GM10847 (cell line): ENCODE measurements around the gene PDE7B.

Experiments used
- POLR2A ChIP-seq: IDR thresholded peaks from 2 replicates; pipeline ENCODE4 v1.6.1; 2011; ENCODE audit not compliant: insufficient read length; ENCODE audit errors: extremely low read depth

Gene PDE7B

DNA sequence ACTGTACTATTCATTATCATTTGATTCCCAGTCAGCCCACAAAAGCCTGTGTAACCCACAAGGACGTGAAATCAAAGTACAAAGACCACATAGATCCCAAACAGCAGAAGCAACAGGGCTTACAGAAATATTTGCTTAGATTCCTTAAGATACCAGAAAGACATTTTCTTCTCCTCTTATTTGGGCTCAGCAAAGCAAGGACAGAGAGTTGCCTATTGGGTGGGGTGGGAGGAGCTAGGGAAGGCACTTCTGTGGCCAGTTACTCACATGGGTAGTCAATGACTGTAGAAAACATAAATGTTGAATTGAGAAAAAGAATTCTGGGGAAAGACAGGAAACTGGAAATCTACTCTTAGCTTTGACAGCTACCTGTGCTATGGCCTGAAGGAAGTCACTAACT is 19.8 kb downstream of the PDE7B start:
- TF ChIP-seq POLR2A, result no peak

DNA sequence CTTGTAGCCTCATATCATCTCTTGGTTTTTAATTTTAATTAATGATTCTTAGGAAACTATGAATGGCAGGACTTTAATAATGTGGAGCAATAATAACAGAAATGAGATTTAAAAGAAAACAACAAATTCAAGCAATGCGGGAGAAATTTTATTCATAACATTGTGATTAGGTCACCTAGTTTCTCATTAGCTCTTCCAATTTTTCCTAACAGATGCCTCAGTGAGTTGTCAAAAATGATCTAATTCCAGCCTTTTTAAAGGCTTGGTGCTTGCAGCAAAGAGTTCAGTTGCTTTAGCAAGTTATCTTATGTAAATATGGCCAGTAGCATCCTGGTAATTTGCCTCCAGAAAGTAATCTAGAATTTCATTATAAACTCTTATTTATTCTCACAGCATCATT is 20.4 kb downstream of the PDE7B start:
- no peak for TF ChIP-seq POLR2A

DNA sequence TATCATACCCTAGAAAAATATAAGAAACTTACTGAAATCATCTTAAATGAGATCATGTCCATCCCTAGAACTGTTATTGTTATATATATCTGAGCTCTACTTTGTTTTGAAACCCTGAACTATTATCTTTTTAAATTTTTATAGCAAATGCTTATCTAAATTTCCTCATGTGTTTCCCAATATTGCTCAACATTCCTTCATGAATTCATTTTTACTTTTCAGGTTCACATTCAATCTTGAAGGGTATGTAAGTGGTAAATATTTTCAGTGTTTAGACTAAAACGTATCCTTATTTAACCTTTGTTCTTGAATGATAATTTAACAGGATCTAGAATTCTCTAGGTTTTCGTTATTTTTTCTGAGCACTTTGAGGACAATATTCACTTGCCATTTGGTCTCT is 23.9 kb downstream of the PDE7B start:
- TF ChIP-seq POLR2A, result no peak

DNA sequence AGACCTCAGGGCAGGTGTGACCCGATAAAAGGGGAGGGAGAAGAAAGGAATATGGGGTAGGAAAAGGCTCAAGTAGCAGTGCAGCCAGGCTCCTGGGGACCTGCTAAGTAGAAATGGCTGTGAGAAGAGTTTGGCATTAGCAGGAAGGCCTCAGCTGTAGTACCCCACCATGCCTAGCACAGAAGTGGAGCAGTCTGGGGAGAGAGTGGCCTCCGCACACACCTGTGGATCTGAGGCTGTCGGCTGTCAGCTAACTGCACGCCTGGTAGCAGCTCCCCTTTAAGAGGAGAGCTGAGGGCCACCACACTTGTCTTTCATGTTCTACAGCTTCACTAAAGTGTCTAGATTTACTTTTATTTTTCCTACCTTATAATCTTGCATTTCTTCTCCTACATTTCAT is 24.6 kb downstream of the PDE7B start:
- TF ChIP-seq POLR2A, result no peak

DNA sequence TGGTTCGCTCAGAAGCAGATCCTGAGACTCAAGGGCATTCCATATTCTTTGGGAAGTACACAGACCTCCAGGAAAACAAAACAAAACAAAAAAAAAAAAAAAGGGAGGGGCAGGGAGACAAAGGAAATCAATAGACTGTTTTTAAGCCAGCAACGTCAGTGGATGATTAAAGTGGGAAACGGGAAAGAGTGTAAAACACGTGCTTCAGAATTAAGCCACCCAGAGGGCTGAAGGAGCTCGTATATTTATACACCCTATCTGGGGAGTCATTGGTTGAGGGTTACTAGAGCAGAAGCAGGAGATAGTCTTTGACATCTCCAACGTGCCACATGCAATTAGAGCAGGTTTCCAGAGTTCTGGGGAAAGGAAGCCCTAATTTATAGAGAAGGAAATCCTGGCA is 26.2 kb downstream of the PDE7B start:
- no peak for TF ChIP-seq POLR2A

DNA sequence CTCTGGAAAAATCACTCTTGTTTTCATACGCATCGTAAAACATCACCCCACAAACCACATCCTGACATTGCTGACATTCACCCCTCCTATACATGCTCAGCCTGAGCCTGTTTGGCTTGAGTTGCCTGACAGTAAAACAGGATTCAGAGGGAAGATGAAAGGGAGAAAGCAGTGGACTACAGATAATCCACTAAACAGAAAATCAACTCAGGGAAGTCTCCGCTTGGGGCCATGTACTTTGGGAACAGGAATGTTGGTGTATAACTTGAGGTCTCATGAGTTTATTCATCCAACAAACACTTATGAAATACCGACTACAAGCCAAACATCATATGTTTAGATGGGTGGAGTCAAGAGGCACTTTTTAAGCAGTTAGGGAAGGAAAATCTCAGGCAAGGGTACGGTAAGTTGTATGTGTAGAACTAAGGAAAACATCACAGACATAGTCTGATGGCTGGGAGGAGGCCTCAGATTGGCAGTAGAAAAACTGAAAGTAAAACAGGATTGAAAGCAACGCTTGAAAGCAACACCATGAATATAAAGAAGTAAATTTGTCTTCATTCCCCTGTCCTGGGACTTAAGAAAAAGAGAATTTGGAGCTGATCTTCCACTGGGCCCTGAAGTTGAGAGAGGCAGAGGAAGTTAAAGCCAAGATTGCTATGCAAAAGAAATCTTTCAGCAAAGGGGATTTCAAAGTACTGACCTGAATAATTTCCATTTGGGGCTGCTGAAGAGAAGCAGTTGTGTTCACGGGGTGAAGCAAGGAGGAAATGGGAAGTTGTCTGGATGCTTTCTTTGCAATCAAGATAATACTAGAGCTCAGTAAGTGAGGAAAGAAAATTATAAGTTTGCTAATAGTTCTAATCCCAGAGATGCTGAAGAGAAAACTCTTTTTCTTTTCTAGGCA is 28.8 kb downstream of the PDE7B start:
- no peak for TF ChIP-seq POLR2A

DNA sequence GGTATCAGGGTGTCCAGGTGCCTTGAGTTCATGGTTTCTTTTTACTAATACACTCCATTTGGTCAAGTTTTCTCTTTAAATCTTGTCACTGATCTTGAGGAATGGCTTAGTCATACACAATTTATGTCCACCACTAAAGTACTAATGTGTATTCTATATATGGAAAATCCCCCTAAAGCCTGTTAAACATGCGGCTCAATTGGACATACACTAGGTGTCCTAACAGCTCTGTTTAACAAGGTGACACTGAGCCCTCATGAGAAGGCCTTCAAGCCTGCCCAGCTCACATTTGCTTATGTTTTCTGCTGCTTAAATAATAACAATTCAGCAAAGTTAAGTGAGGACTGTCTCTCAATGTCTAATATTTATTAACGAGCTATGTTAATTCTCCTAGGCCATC is 31.5 kb downstream of the PDE7B start:
- TF ChIP-seq POLR2A, result no peak

DNA sequence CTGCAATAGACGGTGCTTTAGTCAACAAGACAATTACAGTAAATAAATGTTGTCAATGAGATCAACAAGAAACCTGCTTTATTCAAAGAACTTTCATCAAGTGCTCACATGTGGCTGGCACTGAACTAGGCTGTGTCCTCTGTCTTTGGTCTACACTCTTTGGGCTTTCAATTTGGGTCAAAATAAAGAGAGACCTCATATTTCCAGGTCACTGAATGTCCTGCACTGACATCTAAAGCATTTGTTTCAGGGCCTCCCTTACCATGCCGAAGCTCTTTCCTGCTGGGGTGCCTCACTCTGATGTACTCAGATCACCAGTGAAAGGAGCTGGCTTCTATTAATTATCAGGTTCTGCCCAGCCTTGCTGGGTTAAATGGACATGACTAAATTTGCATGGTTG is 32.0 kb downstream of the PDE7B start:
- TF ChIP-seq POLR2A, result no peak

DNA sequence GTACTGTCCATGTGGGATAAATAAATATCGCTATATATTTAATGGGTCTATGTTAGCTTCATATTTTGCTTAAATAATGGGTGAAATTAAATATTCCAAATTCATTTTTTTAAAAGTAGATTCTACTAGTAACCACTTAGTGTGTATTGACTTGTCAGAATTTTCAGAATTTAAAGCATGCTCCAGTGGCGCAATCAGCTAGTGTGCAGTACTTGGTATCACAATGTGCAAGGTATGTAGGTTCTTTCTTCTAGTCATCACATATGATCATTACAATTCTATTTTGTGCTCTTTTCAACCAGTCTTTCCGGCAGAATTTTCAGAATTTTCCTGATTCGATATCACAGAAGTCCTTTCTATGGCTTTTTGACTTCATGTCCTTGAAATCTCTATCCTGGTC is 32.6 kb downstream of the PDE7B start:
- no peak for TF ChIP-seq POLR2A

DNA sequence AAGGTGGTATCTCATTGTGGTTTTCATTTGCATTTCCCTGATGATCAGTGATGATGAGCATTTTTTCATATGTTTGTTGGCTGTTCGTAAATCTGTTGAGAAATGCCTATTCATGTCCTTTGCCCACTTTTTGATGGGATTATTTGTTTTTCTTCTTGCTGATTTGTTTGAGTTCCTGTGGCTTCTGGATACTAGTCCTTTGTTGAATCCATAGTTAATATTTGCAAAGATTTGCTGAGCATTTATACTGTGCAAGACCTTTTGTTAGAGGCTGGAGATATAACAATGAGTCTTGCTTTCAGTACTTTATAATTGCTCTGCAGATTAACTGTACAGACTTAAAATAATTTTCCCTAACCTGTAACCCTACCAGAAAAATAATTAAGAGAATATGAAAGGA is 35.6 kb downstream of the PDE7B start:
- no peak for TF ChIP-seq POLR2A

DNA sequence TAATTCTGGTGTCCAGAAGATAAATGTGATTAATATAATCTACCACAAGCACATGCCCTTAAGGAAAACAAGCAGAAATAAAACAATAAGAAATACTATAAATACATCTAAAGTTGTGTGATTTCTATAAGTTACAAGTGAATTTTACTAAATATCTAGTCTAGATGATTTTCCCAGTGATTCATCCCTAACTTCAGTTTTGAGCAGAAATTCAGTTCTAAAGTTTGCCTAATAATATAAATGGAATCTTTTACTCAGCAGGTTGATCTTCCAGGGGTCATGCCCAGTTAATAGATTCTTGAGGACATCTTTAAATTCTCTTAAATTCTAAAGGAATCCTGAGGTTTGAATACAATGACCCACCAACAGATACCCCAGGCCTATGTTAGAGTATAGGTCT is 37.3 kb downstream of the PDE7B start:
- no peak for TF ChIP-seq POLR2A

DNA sequence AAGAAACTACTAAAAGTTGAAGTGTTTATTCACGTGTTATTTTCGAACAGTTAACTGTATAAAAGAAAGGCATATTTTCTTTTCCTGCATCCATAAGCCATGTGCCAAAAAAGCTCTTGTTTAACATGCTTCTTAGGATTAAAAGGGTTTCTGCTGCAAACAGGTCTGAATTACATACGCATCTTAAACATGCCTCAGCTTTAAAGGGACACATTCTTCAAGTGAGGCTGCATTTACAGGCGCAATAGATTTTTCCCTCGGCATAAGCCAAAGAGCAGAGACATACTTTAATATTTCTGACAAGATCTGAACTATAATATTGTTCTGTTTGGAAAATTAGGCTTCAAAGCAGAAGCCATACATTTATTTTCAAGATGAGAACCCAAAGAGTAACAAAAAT is 39.4 kb downstream of the PDE7B start:
- TF ChIP-seq POLR2A, result no peak

DNA sequence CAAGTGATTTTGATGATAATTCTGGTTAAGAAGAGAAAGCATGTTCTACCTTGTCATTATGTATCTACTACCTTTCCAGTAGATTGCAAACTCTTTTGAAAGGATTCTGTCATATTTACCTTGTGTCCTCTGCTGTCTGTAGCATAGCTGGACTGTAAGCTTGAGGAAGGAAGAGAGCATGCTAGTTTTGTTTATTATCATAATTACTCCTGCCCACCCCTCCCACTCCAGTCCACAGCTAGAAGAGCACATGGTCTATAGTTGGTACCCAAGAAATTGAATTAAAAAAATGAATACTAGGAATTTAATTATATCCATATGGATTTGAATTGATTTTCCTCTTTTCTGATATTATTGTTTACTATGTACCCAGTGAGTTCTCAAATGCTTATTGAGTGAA is 40.2 kb downstream of the PDE7B start:
- TF ChIP-seq POLR2A, result no peak

DNA sequence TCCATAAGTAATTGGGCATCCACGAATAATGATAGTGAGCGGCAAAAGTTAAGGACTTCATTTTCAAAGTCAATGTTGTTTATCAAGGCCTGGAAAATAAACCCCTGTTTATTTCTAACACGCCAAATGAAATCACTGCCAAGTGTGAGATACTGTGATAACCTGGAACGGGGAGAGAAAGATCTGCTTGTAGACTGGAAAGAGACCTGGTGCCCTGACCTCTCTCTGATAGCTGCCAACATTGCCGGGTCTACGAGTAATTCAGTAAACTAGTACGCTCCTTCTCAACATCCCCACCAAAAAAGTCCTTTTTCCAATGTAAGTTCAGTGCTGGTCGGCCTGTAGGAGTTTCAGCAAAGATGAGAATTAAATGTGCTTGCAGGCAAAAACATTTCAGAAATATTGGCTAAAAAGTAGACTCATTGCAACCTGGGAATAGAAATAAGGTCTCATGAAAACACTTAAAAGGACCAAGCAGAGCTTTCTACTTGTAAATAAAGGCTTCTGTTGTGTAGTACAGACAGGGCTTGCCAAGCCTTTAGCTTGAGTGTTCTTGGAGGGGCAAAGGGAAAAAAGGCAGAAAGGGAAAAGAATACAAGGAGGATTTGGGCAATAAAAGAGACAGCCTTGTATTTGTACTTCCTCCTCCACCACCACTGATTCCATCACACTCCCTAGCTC is 43.9 kb downstream of the PDE7B start:
- TF ChIP-seq POLR2A, result no peak

DNA sequence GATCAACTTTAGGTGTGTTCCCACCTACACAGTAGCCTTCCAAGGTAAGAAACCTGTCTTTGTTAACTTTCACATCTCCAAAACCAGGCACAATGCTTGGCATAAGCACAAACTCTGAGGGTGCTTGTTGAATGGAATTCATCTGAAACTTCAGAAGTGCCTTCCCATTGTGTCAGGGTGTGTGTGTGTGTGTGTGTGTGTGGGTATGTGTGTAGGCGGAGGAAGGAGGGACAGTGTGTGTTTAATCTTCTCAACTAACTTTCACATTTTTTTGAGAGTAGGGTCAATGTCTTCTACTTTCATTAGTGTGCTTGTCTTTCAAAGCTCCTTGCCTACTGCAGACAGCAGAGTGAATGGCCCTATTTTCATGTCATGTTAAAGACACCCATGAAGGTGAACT is 45.6 kb downstream of the PDE7B start:
- TF ChIP-seq POLR2A, result no peak

DNA sequence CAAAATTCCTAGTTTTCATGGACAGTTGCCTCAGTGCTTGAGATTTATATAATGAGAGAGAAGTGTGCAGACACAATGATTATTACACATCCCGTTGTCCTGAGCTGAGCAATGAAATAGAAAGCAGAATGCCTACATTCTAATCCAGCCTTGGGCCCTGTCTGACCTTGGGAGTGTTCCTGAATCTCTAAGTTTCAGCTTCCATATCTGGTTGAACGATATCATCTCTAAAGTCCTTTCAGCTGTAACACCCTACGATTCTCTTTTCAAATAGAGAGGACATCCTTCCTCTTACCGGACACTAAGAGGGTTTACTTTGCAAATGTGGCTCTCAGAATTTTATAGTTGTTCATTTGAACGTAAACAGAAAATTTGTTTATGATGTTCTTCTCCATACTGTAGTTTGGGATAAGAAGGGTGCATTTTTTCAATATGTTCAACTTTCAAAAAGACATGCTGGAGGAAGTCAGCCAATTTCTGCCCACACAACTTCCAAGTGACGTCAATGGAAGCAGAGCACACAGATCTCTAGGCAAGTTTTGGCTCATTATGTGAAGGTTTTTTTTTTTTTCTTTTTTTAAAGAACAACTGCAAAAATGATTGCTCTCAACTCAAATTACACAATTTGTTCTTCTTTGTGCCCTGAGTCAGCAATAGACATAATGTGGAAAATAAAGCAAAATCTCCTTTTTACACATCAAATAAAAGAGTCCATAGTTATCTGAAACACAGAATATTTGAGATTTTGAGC is 50.4 kb downstream of the PDE7B start:
- TF ChIP-seq POLR2A, result no peak
